ENCODE data around the gene SLC51A. TPM values are rescaled to one million over a fixed set of nuclear protein-coding genes. Genes with fewer than 3 reads are reported as not detected.

The SLC51A gene
- total and polyA plus RNA-seq, 2 of the 13 experiments (the other 11 are each of a cell fraction or from before 2014, with no cell fraction given): 4.3 to 48.8 TPM

DNA sequence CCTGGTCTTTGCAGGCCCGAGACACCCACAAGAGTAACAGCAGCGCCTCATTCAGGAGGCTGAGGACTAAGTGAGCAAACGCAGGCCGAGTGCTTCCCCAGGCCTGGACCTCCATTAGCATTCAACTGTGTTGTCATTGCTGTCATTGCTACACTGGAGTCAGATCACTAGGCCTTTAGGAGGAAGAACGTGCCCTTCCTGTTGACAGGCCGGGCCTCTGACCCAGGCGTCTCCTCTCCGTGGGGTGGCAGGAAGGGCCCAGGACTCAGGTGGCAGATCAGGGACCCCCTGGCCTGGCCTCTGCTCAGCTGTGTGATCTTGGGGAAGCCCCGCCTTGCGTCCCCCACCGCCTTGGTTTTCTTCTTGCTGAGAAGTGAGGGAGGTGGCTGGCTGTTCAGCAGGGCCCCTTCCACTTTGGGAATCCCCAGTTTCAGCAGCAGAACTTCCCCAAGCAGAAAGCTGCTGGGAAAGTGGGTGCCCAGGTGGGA lies 24.3 kb upstream of the SLC51A start (continued):
- TF ChIP-seq ZNF143 (CRISPR knock-in tag; IDR thresholded peaks at IDR 0.05) (no peak), SMAD3 (CRISPR knock-in tag; IDR thresholded peaks at IDR 0.05) (no peak), ETV5 (CRISPR knock-in tag; IDR thresholded peaks at IDR 0.05; ENCODE audit: borderline replicate concordance) (peak; percentile 30; the same call in 1 of the 2 replicates), RFXAP (CRISPR knock-in tag; IDR thresholded peaks at IDR 0.05; ENCODE audit: borderline replicate concordance) (no peak), TP53 (CRISPR knock-in tag; conservative IDR thresholded peaks at IDR 0.05) (no peak), MAFF (IDR thresholded peaks at IDR 0.05; ENCODE audit: low read depth, low read length) (no peak), NFIB (CRISPR knock-in tag; IDR thresholded peaks at IDR 0.05; ENCODE audit: borderline replicate concordance) (no peak), KDM2A (CRISPR knock-in tag; IDR thresholded peaks at IDR 0.05; ENCODE audit: borderline replicate concordance, low read depth) (0 out of 2 replicates have a peak, but pooled peaks have one; percentile 20), RELA (CRISPR knock-in tag; IDR thresholded peaks at IDR 0.05) (no peak), HES4 (CRISPR knock-in tag; IDR thresholded peaks at IDR 0.05; ENCODE audit: borderline replicate concordance) (no peak), FLYWCH1 (CRISPR knock-in tag; IDR thresholded peaks at IDR 0.05) (no peak), MLX (CRISPR knock-in tag; IDR thresholded peaks at IDR 0.05) (no peak), ZNF761 (CRISPR knock-in tag; conservative IDR thresholded peaks at IDR 0.05) (no peak), ZSCAN22 (CRISPR knock-in tag; IDR thresholded peaks at IDR 0.05) (no peak), THYN1 (CRISPR knock-in tag; IDR thresholded peaks at IDR 0.05; ENCODE audit: borderline replicate concordance, low read depth) (no peak), ATF6 (CRISPR knock-in tag; conservative IDR thresholded peaks at IDR 0.05) (no peak), ZSCAN31 (CRISPR knock-in tag; IDR thresholded peaks at IDR 0.05; ENCODE audit: low read depth) (no peak), SRSF4 (IDR thresholded peaks at IDR 0.05; ENCODE audit: low read depth, low read length, poor library complexity, severe bottlenecking) (no peak)
- TF ChIP-seq, protein P1, sequence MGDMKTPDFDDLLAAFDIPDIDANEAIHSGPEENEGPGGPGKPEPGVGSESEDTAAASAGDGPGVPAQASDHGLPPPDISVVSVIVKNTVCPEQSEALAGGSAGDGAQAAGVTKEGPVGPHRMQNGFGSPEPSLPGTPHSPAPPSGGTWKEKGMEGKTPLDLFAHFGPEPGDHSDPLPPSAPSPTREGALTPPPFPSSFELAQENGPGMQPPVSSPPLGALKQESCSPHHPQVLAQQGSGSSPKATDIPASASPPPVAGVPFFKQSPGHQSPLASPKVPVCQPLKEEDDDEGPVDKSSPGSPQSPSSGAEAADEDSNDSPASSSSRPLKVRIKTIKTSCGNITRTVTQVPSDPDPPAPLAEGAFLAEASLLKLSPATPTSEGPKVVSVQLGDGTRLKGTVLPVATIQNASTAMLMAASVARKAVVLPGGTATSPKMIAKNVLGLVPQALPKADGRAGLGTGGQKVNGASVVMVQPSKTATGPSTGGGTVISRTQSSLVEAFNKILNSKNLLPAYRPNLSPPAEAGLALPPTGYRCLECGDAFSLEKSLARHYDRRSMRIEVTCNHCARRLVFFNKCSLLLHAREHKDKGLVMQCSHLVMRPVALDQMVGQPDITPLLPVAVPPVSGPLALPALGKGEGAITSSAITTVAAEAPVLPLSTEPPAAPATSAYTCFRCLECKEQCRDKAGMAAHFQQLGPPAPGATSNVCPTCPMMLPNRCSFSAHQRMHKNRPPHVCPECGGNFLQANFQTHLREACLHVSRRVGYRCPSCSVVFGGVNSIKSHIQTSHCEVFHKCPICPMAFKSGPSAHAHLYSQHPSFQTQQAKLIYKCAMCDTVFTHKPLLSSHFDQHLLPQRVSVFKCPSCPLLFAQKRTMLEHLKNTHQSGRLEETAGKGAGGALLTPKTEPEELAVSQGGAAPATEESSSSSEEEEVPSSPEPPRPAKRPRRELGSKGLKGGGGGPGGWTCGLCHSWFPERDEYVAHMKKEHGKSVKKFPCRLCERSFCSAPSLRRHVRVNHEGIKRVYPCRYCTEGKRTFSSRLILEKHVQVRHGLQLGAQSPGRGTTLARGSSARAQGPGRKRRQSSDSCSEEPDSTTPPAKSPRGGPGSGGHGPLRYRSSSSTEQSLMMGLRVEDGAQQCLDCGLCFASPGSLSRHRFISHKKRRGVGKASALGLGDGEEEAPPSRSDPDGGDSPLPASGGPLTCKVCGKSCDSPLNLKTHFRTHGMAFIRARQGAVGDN (CRISPR knock-in tag; IDR thresholded peaks at IDR 0.05): peak; percentile 78
- TF ChIP-seq, protein P2, sequence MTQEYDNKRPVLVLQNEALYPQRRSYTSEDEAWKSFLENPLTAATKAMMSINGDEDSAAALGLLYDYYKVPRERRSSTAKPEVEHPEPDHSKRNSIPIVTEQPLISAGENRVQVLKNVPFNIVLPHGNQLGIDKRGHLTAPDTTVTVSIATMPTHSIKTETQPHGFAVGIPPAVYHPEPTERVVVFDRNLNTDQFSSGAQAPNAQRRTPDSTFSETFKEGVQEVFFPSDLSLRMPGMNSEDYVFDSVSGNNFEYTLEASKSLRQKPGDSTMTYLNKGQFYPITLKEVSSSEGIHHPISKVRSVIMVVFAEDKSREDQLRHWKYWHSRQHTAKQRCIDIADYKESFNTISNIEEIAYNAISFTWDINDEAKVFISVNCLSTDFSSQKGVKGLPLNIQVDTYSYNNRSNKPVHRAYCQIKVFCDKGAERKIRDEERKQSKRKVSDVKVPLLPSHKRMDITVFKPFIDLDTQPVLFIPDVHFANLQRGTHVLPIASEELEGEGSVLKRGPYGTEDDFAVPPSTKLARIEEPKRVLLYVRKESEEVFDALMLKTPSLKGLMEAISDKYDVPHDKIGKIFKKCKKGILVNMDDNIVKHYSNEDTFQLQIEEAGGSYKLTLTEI (CRISPR knock-in tag; conservative IDR thresholded peaks at IDR 0.05): no peak
